Activated CD4-positive, alpha-beta memory T cell treated with anti-CD3 and anti-CD28 coated beads, Interleukin-2, amount 10 ng/mL, durations not matched to agents 7 days and 5 days (primary cell): ENCODE data around the gene GPR63. TPM values are rescaled to one million over a fixed set of nuclear protein-coding genes. Genes with fewer than 3 reads are reported as not detected.

Source experiments
- CTCF ChIA-PET: fragments of 350-600 bp; sonication (Branson Sonifier 250); formaldehyde crosslinking; loops from one replicate; lab custom pipeline; 2021; ENCODE audit warnings: antibody characterized with exemption, inconsistent platforms; lab: Charles Lee
- POLR2A ChIA-PET: fragments of 350-600 bp; sonication (Branson Sonifier 250); formaldehyde crosslinking; loops from one replicate; lab custom pipeline; 2021; ENCODE audit warnings: antibody characterized with exemption; lab: Charles Lee
- DNase-seq: peaks from one replicate; pipeline ENCODE4 v3.0.0-alpha.2; 2020
- H3K27ac Mint-ChIP-seq: one replicate; pipeline ENCODE4 v1.8.0; 2021; ENCODE audit warnings: mild to moderate bottlenecking, mixed read lengths
- H3K27me3 Mint-ChIP-seq: one replicate; pipeline ENCODE4 v1.8.0; 2021; ENCODE audit warnings: mixed read lengths
- H3K36me3 Mint-ChIP-seq: one replicate; pipeline ENCODE4 v1.8.0; 2021; ENCODE audit warnings: low read depth, mixed read lengths
- H3K4me1 Mint-ChIP-seq: one replicate; pipeline ENCODE4 v1.8.0; 2021; ENCODE audit warnings: mixed read lengths
- H3K4me3 Mint-ChIP-seq: one replicate; pipeline ENCODE4 v1.8.0; 2021; ENCODE audit warnings: mild to moderate bottlenecking, mixed read lengths
- H3K9me3 Mint-ChIP-seq: one replicate; pipeline ENCODE4 v1.8.0; 2021; ENCODE audit warnings: mixed read lengths
- total RNA-seq, 2 experiments: library from RNA; stranded (reverse); gene quantifications; one replicate each; pipeline ENCODE4 v1.2.3, GENCODE V29; 2021

The GPR63 gene
- total RNA-seq, 2 experiments from 2014 or later: 3.5 to 3.7 TPM

DNA sequence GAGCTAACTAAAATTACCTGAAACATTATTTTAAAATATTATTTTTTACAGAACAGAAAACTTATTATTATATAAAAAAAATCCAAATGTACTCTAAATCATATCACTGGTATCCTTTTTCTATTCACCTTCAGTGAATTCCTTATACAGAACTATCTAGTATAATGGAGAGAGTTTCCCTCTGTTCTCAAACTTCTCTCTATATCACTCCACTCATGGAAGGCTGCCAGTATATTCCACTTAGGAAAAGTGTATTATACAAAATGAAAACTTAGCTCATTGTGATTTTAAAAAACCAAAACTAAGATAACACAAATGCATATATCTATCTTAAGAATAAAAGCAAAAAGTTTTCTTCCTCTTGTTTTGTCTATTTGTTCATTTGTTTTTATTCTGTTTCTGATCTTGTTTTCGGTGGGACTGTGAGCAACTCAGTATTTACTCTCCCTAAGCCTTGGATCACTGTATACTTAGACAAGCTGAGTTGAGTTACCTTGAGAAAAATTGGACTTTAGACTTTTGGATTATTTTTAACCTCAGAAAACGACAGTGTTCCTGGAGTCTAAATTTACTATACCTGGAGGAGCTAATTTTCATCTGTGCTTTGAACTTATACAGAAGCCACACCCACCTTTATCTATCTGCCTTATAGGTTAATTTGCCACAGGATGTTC, 61.4 kb downstream of the GPR63 start:
- no peaks in the 10 kb centered on the region for H3K36me3 Mint-ChIP-seq

DNA sequence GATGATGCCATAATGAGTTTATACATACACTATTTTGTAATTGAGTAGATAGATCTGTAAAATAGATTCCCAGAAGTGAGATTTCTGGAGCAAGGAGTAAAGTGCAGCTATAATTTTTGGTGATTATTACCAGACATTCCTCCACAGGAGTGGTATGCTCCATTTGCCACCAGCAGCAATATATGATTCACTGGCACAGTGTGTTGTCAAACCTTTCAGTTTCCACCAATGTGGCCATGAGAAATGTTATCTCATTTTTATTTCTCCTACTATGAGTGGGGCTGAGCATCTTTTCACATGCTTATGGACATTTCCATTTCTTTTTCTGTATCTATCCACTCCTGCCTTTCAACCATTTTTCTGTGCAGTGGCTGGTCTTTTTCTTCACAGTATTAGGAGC, 70.5 kb downstream of the GPR63 start:
- ChIA-PET CTCF (no interaction called here), POLR2A (no interaction called here)
- H3K27ac Mint-ChIP-seq: no peak overlapping the region
- H3K4me3 Mint-ChIP-seq: no peak overlapping the region
- no peaks in the 10 kb centered on the region for H3K4me1 Mint-ChIP-seq
- no peaks in the 10 kb centered on the region for H3K36me3 Mint-ChIP-seq
- peaks cover 5% of the 10 kb centered on the region for H3K9me3 Mint-ChIP-seq
- H3K27me3 Mint-ChIP-seq: peaks cover 6% of the 10 kb centered on the region
- DNase-seq: no peak

More for the DNA sequence above, 61.4 kb downstream of the GPR63 start:
- no peak for DNase-seq
- CTCF ChIA-PET: no interaction called here
- H3K4me1 Mint-ChIP-seq: no peaks in the 10 kb centered on the region
- POLR2A ChIA-PET: no interaction called here
- H3K4me3 Mint-ChIP-seq: no peak overlapping the region
- H3K9me3 Mint-ChIP-seq: no peaks in the 10 kb centered on the region
- no peak overlapping the region for H3K27ac Mint-ChIP-seq
- H3K27me3 Mint-ChIP-seq: peaks cover 9% of the 10 kb centered on the region

DNA sequence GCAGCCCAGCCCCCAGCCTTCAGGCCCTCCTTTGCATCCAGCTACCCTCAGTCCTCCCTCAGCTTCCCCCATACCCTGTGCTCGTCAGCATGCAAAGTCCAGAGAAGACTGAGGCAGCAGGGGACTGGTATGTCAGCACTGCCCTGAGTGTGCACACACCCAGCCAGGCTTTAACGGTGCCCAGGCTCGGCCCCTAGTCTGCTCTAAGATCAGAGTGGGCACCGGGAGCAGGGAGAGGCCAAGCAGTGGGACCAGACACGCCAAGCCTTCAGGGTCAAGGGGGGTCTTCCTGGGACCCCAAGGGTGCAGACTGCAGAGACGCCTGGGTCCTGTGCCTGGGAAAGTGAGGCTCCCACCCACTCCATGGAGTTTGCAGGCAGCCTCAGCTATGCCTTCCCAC, 74.7 kb downstream of the GPR63 start:
- CTCF ChIA-PET: no interaction called here
- Mint-ChIP-seq H3K36me3 (no peaks in the 10 kb centered on the region), H3K9me3 (no peaks in the 10 kb centered on the region), H3K27me3 (peaks cover 5% of the 10 kb centered on the region), H3K4me3 (no peak overlapping the region), H3K4me1 (no peaks in the 10 kb centered on the region), H3K27ac (no peak overlapping the region)
- POLR2A ChIA-PET: no interaction called here
- DNase-seq: no peak

DNA sequence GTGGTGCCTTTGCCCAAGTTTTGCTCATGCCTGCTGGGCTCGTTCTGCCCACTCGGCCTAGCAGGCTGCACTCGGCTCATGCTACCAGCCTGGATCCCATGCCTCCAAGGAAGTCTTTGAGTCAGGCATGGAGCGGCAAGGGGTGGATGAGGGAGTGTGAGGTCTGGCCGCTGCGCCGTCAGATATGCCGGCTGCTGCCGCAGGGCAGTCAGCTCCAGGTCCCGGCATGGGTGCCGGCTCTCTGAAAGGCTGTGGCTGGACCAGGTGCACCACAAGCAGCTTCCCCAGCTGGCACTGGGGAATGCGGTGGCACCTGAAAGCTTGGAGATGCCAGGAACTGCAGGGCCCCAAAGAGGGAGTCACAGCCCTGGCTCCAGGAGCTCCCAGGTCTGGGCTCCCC, 75.5 kb downstream of the GPR63 start:
- Mint-ChIP-seq H3K4me1 (no peaks in the 10 kb centered on the region), H3K36me3 (no peaks in the 10 kb centered on the region), H3K27me3 (peaks cover 8% of the 10 kb centered on the region), H3K4me3 (no peak overlapping the region), H3K9me3 (no peaks in the 10 kb centered on the region), H3K27ac (no peak overlapping the region)
- CTCF ChIA-PET: no interaction called here
- no peak for DNase-seq
- POLR2A ChIA-PET: no interaction called here

DNA sequence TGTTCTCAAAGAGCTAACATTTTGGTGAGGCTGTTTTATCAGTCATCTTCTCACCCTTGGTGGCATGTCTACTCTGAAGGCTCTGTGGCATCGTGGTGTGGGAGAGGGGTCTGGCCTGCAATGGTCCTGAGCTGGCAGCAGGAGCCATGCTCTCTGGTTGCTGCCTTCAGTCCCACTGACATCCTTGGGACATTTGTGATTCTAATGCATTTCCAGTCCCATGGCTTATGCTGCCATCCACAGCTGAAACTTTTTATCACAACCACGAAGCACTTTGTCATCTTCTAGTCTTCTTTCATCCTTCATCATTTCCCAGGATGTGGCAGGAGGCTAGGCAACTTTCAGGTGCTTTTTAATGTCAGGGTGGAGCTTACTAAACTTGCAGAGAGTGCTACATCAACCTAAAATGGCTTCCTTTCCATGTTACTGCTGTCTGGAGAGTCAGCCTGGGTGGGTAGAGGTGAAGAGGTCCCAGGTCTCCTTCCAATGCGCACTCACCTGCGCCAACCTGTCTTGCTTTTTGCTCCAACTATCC, 77.1 kb downstream of the GPR63 start:
- no peak for DNase-seq
- no peak overlapping the region for H3K4me3 Mint-ChIP-seq
- peaks cover 14% of the 10 kb centered on the region for H3K27me3 Mint-ChIP-seq
- H3K36me3 Mint-ChIP-seq: no peaks in the 10 kb centered on the region
- no peaks in the 10 kb centered on the region for H3K9me3 Mint-ChIP-seq
- H3K4me1 Mint-ChIP-seq: no peaks in the 10 kb centered on the region
- CTCF ChIA-PET: no interaction called here
- H3K27ac Mint-ChIP-seq: no peak overlapping the region
- POLR2A ChIA-PET: no interaction called here

DNA sequence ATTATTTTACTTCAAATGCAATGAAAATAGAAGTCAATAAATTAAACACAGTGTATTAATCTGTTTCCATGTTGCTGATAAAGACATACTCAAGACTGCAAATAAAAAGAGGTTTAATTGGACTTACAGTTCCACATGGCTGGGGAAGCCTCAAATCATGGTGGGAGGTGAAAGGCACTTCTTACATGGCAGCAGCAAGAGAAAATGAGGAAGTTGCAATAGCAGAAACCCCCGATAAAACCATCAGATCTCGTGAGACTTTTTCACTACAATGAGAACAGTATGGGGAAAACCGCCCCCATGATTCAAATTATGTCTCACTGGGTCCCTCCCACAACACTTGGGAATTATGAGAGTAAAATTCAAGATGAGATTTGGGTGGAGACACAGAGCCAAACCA, 82.2 kb downstream of the GPR63 start:
- Mint-ChIP-seq H3K4me1 (no peaks in the 10 kb centered on the region), H3K36me3 (no peaks in the 10 kb centered on the region), H3K4me3 (no peak overlapping the region), H3K9me3 (no peaks in the 10 kb centered on the region), H3K27me3 (peaks cover 38% of the 10 kb centered on the region), H3K27ac (no peak overlapping the region)
- DNase-seq: no peak
- POLR2A ChIA-PET: no interaction called here
- CTCF ChIA-PET: no interaction called here

DNA sequence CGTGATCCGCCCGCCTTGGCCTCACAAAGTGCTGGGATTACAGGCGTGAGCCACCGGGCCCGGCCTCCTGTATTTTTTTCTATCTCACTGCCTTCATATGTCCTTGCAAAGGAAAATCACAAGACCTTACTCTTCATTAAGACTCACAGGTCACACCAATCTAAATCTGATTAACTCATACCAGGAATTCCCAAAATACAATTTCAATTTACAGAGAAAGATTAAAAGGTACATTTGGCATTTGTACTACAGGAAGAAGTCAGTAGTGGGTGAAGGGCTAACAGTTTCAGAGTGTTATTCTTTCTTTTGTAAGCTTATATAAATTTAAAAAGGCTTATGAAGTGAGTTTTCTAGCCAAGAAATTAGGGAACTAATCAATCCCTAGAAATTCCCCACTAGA, 87.4 kb downstream of the GPR63 start:
- Mint-ChIP-seq H3K4me3 (no peak overlapping the region), H3K27me3 (peaks cover 24% of the 10 kb centered on the region), H3K9me3 (no peaks in the 10 kb centered on the region), H3K4me1 (no peaks in the 10 kb centered on the region), H3K36me3 (no peaks in the 10 kb centered on the region), H3K27ac (no peak overlapping the region)
- no peak for DNase-seq
- ChIA-PET CTCF (no interaction called here), POLR2A (no interaction called here)

Other genes with a start within 250 kb of the GPR63 start
- gene NDUFAF4, start 60.4 kb upstream of the GPR63 start, total RNA-seq: 10 to 100 TPM; 23.3 to 26.1 TPM
- 1 to 10 TPM; 1.5 to 2.1 TPM for gene KLHL32, start 87.3 kb upstream of the GPR63 start, total RNA-seq